ENCODE data around the gene CYTH1. TPM values are rescaled to one million over a fixed set of nuclear protein-coding genes. Genes with fewer than 3 reads are reported as not detected.

CYTH1 gene
- polyA plus RNA-seq, 1 donor from 2014 or later: 120 TPM

DNA sequence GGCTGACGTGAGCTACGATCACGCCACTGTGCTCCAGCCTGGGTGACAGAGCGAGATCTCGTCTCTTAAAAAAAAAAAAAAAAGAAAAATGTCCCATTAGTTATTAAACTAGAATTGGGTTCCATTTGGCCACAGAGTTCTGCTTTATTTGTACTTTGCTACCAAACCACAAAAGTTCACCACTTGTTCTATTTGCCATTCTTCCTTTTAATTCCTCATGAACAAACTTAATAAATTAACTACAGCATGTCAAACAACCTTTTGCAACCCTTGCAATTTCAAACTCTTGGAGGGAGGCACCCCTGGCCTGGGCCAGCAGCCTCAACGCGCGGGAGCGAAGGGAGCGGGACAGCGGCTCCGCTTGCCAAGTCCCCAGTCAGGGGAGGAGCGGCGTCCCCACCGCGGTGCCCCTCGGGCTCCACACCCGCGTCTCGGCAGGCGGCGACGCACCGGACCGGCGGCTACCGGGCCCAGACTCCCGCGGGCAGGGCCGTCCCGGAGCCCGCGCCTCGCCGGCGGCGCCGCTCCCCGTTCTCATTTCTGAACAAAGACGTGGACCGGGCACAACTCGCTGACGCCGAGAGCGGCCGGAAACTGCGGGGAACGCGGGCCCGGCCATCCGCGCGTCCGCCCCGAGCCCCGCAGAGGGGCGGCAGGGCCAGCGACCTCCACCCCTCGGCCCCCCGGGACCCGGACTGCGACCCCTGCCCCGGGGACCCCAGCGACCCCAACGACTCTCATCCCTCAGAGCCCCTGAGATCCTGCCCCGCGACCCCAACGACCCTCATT, 775 bp downstream of the CYTH1 start:
- Histone ChIP-seq H3K27ac (ENCODE audit: low read length) (peak overlapping the region; percentile 42), H3K79me2 (replicated peaks; ENCODE audit: insufficient read depth, low read length) (peaks cover 27% of the 10 kb centered on the region), H3K9ac (ENCODE audit: low read length) (peak overlapping the region; percentile 78), H3F3A (ENCODE audit: insufficient read depth, low read length, poor library complexity, severe bottlenecking) (no peaks in the 10 kb centered on the region), H3K9me2 (ENCODE audit: insufficient read depth, low read length) (no peaks in the 10 kb centered on the region), H4K20me1 (ENCODE audit: insufficient read depth) (no peaks in the 10 kb centered on the region), H3K27me3 (ENCODE audit: insufficient read depth, low read depth, low read length) (no peaks in the 10 kb centered on the region), H3K9me3 (ENCODE audit: low read length) (no peaks in the 10 kb centered on the region), H3K4me2 (ENCODE audit: low read length) (peak overlapping the region; percentile 85), H3K36me3 (ENCODE audit: insufficient read depth, low read length) (no peaks in the 10 kb centered on the region), H2AFZ (ENCODE audit: low read depth, low read length) (no peak overlapping the region), H3K4me3 (ENCODE audit: low read length) (peak overlapping the region; percentile 76)
- peak; percentile 26 for TF ChIP-seq RAD21 (conservative IDR thresholded peaks at IDR 0.05)
- no peak for TF ChIP-seq EP300 (conservative IDR thresholded peaks at IDR 0.05; ENCODE audit: poor library complexity, severe bottlenecking)
- peak; percentile 32 for TF ChIP-seq MXI1 (conservative IDR thresholded peaks at IDR 0.05; ENCODE audit: poor library complexity, severe bottlenecking)
- TF ChIP-seq, protein P1, sequence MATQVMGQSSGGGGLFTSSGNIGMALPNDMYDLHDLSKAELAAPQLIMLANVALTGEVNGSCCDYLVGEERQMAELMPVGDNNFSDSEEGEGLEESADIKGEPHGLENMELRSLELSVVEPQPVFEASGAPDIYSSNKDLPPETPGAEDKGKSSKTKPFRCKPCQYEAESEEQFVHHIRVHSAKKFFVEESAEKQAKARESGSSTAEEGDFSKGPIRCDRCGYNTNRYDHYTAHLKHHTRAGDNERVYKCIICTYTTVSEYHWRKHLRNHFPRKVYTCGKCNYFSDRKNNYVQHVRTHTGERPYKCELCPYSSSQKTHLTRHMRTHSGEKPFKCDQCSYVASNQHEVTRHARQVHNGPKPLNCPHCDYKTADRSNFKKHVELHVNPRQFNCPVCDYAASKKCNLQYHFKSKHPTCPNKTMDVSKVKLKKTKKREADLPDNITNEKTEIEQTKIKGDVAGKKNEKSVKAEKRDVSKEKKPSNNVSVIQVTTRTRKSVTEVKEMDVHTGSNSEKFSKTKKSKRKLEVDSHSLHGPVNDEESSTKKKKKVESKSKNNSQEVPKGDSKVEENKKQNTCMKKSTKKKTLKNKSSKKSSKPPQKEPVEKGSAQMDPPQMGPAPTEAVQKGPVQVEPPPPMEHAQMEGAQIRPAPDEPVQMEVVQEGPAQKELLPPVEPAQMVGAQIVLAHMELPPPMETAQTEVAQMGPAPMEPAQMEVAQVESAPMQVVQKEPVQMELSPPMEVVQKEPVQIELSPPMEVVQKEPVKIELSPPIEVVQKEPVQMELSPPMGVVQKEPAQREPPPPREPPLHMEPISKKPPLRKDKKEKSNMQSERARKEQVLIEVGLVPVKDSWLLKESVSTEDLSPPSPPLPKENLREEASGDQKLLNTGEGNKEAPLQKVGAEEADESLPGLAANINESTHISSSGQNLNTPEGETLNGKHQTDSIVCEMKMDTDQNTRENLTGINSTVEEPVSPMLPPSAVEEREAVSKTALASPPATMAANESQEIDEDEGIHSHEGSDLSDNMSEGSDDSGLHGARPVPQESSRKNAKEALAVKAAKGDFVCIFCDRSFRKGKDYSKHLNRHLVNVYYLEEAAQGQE (IDR thresholded peaks at IDR 0.05; ENCODE audit: borderline replicate concordance): no peak

DNA sequence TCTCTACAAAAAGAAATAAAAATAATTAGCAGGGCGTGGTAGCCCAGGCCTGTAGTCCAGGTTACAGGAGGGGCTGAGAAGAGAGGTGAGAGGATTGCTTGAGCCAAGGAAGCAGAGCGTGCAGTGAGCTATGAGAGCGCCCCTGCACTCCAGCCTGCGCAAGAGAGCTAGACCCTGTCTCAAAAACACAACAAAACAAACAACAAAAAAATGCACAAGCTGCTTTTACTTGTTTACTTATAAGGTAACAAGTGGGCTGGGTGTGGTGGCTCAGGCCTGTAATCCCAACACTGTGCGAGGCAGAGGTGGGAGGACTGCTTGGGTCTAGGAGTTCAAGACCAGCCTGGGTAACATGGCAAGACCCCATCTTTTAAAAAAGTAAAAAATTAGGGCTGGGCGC, 1.7 kb downstream of the CYTH1 start:
- Histone ChIP-seq H3K27me3 (ENCODE audit: insufficient read depth, low read depth, low read length) (no peaks in the 10 kb centered on the region), H3K9ac (ENCODE audit: low read length) (no peak overlapping the region), H3K4me3 (ENCODE audit: low read length) (peak overlapping the region; percentile 41), H3F3A (ENCODE audit: insufficient read depth, low read length, poor library complexity, severe bottlenecking) (no peaks in the 10 kb centered on the region), H3K9me3 (ENCODE audit: low read length) (no peaks in the 10 kb centered on the region), H3K9me2 (ENCODE audit: insufficient read depth, low read length) (no peaks in the 10 kb centered on the region), H3K27ac (ENCODE audit: low read length) (no peak overlapping the region), H3K79me2 (replicated peaks; ENCODE audit: insufficient read depth, low read length) (peaks cover 27% of the 10 kb centered on the region), H3K36me3 (ENCODE audit: insufficient read depth, low read length) (no peaks in the 10 kb centered on the region), H4K20me1 (ENCODE audit: insufficient read depth) (no peaks in the 10 kb centered on the region), H2AFZ (ENCODE audit: low read depth, low read length) (no peak overlapping the region), H3K4me2 (ENCODE audit: low read length) (no peak overlapping the region)
- TF ChIP-seq MXI1 (conservative IDR thresholded peaks at IDR 0.05; ENCODE audit: poor library complexity, severe bottlenecking) (no peak), EP300 (conservative IDR thresholded peaks at IDR 0.05; ENCODE audit: poor library complexity, severe bottlenecking) (no peak), SMC3 (conservative IDR thresholded peaks at IDR 0.05; ENCODE audit: poor library complexity) (no peak), EZH2 (IDR thresholded peaks at IDR 0.05; ENCODE audit: borderline replicate concordance, insufficient read depth, low read length, poor library complexity, severe bottlenecking) (no peak), RAD21 (conservative IDR thresholded peaks at IDR 0.05) (no peak), TAF1 (IDR thresholded peaks at IDR 0.05; ENCODE audit: low read depth) (no peak), POLR2AphosphoS5 (IDR thresholded peaks at IDR 0.05) (no peak)
- TF ChIP-seq, protein P2, sequence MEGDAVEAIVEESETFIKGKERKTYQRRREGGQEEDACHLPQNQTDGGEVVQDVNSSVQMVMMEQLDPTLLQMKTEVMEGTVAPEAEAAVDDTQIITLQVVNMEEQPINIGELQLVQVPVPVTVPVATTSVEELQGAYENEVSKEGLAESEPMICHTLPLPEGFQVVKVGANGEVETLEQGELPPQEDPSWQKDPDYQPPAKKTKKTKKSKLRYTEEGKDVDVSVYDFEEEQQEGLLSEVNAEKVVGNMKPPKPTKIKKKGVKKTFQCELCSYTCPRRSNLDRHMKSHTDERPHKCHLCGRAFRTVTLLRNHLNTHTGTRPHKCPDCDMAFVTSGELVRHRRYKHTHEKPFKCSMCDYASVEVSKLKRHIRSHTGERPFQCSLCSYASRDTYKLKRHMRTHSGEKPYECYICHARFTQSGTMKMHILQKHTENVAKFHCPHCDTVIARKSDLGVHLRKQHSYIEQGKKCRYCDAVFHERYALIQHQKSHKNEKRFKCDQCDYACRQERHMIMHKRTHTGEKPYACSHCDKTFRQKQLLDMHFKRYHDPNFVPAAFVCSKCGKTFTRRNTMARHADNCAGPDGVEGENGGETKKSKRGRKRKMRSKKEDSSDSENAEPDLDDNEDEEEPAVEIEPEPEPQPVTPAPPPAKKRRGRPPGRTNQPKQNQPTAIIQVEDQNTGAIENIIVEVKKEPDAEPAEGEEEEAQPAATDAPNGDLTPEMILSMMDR (IDR thresholded peaks at IDR 0.05; ENCODE audit: poor library complexity, severe bottlenecking): no peak
- TF ChIP-seq, protein P1 (IDR thresholded peaks at IDR 0.05; ENCODE audit: borderline replicate concordance): no peak

Data from neural cell (in vitro differentiated cells).